ENCODE data around the gene C19orf38.
"Not testable (repeated sequence)": the region's sequence is repeated elsewhere in the genome, so short reads cannot be mapped to it uniquely, and the experiment has no call there.

C19orf38 gene

GRCh38 chr19:10823690-10824089 is 24.5 kb upstream of the C19orf38 start:
- DNase-seq (ENCODE audit: low read depth), result no peak

GRCh38 chr19:10826231-10826630 is 22.0 kb upstream of the C19orf38 start:
- no peak for DNase-seq (ENCODE audit: low read depth)

- DNase-seq (ENCODE audit: low read depth), result no peak
Measured at GRCh38 chr19:10826846-10827245, 21.4 kb upstream of the C19orf38 start.

GRCh38 chr19:10828981-10829821 is 19.0 kb upstream of the C19orf38 start:
- DNase-seq (ENCODE audit: low read depth), result no peak

- DNase-seq (ENCODE audit: low read depth), result no peak
Measured at GRCh38 chr19:10829967-10830366, 18.2 kb upstream of the C19orf38 start.

GRCh38 chr19:10830370-10830769 is 17.8 kb upstream of the C19orf38 start:
- no peak for DNase-seq (ENCODE audit: low read depth)

- DNase-seq (ENCODE audit: low read depth), result no peak
Measured at GRCh38 chr19:10830931-10831779, 17.1 kb upstream of the C19orf38 start.

GRCh38 chr19:10831987-10832938 is 16.0 kb upstream of the C19orf38 start:
- no peak for DNase-seq (ENCODE audit: low read depth)

- no peak for DNase-seq (ENCODE audit: low read depth)
Measured at GRCh38 chr19:10832939-10833296, 15.3 kb upstream of the C19orf38 start.

GRCh38 chr19:10835089-10835753 is 13.0 kb upstream of the C19orf38 start:
- DNase-seq (ENCODE audit: low read depth), result no peak

- DNase-seq (ENCODE audit: low read depth), result peak; percentile 93
Measured at GRCh38 chr19:10835754-10836478, 12.3 kb upstream of the C19orf38 start, which contains the start of gene TMED1. Gene TMED1, minus strand, starts transcription at chr19:10836212. Its CDS starts 21 bp downstream, at chr19:10836191.

GRCh38 chr19:10836479-10837330 is 11.5 kb upstream of the C19orf38 start:
- peak; percentile 79 for DNase-seq (ENCODE audit: low read depth)

- not testable (repeated sequence) for DNase-seq (ENCODE audit: low read depth)
Measured at GRCh38 chr19:10837649-10838048, 10.6 kb upstream of the C19orf38 start.

- DNase-seq (ENCODE audit: low read depth), result no peak
Measured at GRCh38 chr19:10838377-10838776, 9.8 kb upstream of the C19orf38 start.

GRCh38 chr19:10839114-10840050 is 8.8 kb upstream of the C19orf38 start:
- DNase-seq (ENCODE audit: low read depth), result no peak

GRCh38 chr19:10842788-10843187 is 5.4 kb upstream of the C19orf38 start:
- DNase-seq (ENCODE audit: low read depth), result no peak

GRCh38 chr19:10846500-10847202 is 1.6 kb upstream of the C19orf38 start:
- no peak for DNase-seq (ENCODE audit: low read depth)

- no peak for DNase-seq (ENCODE audit: low read depth)
Measured at GRCh38 chr19:10850631-10851030, 2.4 kb downstream of the C19orf38 start.
